ENCODE data around the gene COX19.
"Not testable (repeated sequence)": the region's sequence is repeated elsewhere in the genome, so short reads cannot be mapped to it uniquely, and the experiment has no call there.

Gene COX19

DNA sequence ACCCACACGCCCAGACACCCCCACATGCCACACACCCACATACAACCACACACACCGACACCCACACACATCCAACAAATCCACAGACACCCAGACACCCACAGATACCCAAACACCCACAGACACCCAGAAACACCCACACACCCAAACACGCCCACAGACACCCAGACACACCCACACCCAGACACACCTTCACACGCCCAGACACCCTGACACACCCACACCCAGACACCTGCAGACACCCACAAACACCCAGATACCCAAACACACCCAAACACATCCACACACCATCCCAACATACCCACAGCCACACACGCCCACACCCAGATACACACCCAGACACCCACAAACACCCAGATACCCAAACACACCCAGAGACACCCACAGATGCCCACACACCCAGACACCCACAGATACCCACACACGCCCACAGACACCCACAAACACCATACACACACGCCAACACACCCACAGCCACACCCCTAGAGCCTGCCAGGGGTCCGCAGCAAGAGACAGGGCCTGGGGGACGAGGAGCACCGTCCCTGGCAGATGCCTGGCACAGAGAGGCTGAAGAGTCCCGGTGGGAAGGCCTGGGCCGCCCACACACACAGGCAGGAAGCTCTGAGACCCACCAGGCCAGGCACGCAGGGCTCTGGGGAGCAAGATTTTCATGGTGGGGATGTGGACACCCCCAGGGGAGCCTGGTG lies 36.1 kb upstream of the COX19 start:
- DNase-seq, result no peak

DNA sequence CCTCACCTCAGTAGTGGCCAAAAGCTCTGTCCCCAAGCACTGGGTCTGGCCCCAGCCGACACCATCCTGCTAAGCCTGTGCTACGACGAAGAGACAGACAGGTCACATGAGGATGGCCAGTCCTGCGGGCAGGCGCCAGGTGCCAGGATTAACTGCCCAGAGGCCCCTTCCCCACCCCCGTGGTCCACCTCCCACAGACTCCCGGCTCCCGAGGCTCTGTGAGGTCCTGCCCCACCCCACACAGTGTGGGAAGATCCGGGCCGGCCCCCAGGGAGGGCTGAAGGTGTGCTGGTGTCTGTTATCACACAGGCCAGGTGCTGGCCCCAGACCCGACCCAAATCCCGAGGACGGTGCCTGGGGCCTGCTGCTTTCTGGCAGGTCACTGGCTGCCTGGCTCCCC lies 34.9 kb upstream of the COX19 start:
- no peak for DNase-seq

DNA sequence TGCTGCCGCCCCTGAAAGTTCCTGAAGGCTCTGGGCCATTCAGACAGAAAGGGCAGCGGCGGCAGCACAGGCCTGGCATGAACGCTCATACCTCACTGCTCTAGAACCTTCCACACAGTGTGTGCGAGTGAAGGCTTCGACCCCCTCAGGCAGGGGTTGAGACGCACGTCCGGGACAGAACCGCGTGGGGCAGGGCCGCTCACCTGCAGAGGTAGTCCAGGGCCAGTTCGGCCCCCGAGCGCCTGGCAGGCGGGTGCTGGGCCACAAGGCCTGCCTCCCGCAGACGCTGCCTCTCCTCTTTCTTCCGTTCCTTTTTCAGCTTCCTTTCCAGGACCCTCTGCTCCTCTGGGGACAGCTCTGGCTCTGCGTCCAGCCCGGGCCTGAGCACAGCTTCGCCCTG lies 34.4 kb upstream of the COX19 start:
- DNase-seq, result no peak

DNA sequence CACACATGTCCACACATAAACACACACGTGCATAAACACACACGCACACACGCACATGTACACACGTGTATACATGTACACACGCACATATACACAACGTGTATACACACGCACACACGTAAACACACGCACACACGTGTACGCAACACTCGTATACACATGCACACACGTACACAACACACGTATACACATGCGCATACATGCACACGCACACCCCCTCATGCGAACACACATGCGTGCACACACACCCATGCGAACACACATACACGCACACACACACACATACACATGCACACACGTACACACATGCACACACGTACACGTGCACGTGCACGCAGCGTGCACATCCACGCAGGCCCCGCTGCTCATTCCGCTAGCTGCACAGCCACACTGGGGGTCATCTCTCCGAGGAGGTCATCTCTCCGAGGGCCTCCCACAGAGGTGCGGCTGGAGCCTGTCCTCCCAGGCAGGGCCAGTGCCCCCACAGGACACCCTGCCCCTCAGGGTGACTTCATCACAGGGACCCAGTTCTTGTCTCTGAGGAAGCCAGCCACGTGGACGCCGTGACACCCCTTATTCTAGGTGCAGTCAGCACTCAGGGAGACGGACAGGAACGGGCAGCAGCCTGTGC lies 33.5 kb upstream of the COX19 start:
- no peak for DNase-seq

DNA sequence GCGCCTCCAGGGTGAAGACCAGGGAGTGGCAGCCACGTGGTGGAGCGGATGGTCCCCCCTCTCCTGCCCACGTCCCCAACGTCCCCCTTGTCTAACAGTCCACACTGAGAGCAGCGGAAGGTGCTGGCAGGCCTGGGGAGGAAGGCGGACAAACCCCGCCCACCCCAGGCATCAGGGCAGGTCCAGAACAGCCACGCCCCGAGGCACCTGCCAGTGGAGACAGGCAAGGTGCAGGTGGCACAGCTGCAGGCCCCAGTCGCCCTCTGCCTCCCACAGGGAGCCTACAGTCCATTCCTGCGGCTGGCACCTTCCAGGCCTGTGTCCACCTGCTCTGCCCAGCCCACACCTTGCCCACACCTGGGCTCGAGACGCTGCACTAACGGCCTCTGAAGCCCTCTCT lies 32.6 kb upstream of the COX19 start:
- no peak for DNase-seq

DNA sequence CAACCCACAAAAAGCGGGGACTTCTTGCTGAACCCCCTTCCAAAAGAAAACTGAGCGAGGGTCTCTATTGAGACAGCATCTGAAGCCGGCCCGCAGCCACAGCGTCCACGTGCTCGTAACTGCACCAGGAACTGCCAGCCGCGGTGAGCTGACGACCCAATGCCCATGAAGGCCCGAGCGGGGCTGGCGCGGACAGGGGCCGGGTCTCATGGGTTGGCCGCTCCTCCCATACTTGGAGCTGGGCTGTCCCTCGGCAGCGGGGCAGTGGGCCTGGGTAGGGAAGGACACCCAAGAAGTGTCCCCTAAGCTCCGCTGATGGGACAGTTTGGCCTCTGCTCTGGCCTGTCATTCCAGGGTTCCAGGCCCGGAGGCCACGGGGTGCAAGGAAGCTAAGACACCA lies 30.0 kb upstream of the COX19 start:
- no peak for DNase-seq

DNA sequence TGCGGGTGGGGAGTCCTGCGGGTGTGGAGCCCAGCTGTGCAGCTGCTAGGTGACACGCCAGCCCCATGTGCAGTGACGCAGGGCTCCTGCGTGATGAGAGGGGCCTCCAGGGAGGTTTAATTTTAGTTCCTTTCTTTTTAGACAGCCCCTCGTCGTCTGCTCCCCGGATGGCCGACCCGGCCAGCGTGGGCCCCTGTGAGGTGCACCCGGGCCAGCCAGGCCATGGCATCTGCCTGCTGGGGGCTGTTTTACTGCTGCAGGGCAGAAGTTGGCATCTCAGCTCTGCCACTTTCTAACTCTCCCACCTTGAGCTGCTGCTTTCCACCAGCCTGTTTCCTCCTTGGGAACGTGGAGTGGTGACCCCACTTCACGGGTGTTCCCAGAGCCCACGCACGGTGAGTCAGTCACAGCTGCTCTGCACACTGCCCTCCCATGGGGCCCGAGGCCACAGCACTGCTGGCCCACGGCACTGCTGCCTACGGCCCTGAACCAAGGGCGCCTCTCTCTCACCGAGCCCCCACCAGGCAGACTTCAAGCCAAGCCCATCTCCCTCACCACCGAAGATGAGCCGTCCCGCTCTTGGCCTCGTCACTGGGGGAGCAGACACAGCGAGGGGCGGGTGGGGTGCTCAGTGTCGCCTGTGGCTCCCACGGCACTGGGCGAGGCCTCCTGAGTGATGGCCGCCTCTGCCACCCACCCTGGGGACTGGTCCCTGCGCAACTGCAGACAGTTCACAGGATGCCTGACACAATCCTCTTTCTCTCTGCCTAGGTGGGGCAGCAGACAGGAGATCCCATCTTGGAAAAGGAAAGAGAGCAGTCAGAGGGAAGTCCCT lies 28.9 kb upstream of the COX19 start:
- no peak for DNase-seq

DNA sequence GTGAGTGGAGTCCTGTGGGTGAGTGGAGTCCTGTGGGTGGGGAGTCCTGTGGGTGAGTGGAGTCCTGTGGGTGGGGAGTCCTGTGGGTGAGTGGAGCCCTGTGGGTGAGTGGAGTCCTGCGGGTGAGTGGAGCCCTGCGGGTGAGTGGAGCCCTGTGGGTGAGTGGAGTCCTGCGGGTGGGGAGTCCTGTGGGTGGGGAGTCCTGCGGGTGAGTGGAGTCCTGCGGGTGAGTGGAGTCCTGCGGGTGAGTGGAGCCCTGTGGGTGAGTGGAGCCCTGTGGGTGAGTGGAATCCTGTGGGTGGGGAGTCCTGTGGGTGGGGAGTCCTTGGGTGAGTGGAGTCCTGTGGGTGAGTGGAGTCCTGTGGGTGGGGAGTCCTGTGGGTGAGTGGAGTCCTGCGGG lies 27.1 kb upstream of the COX19 start:
- not testable (repeated sequence) for DNase-seq

DNA sequence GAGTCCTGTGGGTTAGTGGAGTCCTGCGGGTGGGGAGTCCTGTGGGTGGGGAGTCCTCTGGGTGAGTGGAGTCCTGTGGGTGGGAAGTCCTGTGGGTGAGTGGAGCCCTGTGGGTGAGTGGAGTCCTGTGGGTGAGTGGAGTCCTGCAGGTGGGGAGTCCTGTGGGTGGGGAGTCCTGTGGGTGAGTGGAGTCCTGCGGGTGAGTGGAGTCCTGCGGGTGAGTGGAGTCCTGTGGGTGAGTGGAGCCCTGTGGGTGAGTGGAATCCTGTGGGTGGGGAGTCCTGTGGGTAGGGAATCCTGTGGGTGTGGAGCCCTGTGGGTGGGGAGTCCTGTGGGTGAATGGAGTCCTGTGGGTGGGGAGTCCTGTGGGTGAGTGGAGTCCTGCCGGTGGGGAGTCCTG lies 26.7 kb upstream of the COX19 start:
- not testable (repeated sequence) for DNase-seq

DNA sequence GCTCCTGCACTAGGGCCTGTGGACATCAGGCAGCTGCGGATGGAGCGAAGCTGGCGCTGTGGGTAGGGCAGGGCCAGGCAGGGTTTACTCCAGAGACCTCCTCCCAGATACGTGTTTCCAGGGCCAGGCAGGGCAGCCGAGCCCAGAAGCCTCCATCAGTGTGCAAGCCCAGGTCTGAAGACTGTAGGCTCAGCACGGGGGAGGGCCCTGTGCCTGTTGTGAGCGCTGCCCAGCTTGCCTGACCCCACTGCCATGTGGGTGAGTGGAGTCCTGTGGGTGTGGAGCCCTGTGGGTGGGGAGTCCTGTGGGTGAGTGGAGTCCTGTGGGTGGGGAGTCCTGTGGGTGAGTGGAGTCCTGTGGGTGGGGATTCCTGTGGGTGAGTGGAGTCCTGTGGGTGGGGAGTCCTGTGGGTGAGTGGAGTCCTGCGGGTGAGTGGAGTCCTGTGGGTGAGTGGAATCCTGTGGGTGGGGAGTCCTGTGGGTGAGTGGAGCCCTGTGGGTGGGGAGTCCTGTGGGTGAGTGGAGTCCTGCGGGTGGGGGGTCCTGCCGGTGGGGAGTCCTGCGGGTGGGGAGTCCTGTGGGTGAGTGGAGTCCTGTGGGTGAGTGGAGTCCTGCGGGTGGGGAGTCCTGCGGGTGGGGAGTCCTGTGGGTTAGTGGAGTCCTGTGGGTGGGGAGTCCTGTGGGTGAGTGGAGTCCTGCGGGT lies 25.9 kb upstream of the COX19 start:
- not testable (repeated sequence) for DNase-seq

DNA sequence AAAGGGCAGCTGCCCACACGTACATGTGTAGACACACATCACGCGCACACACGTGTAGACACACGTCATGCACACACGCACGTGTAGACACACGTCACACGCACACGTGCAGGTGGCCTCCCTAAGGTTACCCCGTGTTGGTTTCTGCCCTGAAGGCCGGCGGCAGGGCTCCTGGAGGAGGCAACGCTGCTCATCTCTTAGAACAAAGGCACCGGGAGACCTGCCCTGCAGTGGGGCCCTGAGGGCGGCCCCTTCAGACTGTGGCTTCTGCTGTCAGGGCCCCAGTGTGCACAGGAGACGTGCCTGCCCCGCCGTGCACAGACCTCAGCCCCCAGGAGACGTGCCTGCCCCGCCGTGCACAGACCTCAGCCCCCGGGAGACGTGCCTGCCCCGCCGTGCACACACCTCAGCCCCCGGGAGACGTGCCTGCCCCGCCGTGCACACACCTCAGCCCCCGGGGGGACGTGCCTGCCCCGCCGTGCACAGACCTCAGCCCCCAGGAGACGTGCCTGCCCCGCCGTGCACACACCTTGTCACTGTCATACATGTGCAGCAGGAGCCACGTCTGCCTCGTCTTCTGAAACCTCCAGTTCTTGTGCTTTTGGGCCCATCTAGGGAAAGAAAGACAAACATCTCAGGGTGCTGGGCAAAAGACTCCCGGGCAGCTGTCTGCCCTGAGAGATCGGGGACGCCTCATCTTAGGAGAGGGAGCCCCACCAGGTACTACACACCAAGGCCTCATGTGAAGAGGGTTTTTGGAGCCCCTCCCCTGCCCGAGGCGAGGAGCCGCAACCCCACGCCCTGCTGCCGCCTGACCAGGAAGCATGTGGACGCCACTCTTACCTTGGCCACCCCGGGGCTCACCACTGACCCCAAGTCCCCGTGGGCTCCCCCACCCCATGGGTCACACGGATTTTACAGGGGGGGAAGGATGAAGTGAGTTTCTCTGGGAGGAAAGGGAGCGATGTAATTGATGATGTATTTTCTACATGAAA lies 24.9 kb upstream of the COX19 start:
- DNase-seq, result no peak

DNA sequence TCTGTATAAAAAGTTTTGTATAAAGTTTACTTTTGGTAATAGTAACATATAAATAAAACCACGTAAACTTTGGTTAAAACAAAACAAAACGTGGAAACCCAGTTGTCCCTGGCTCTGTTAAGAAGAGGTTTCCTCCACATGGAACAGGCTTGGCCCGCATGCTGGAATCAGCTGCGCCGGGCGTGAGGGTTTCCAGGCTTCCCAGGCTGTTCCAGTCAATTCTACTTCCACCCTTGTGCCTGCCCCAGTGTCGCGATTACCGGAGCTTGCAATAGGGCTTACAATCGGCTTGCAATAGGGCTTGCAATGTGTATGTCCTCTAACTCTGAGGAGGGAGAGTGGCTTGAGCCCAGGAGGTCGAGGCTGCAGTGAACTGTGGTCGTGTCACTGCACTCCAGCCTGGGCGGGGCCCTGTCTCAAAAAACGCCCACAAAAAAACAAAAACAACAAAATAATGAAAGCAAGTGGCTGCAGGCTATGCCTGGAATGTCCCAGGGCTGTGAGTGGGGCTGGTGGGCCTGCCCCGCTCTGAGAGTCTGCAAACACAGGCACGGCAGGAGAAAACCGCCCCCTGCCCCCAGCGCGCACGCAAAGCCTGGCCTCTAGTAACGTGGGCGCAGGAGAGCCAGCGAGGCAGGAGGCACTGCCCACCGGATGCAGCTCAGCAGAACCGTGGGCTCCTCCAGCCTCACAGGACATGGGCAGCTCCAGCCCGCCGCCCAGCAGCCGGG lies 24.0 kb upstream of the COX19 start:
- no peak for DNase-seq

DNA sequence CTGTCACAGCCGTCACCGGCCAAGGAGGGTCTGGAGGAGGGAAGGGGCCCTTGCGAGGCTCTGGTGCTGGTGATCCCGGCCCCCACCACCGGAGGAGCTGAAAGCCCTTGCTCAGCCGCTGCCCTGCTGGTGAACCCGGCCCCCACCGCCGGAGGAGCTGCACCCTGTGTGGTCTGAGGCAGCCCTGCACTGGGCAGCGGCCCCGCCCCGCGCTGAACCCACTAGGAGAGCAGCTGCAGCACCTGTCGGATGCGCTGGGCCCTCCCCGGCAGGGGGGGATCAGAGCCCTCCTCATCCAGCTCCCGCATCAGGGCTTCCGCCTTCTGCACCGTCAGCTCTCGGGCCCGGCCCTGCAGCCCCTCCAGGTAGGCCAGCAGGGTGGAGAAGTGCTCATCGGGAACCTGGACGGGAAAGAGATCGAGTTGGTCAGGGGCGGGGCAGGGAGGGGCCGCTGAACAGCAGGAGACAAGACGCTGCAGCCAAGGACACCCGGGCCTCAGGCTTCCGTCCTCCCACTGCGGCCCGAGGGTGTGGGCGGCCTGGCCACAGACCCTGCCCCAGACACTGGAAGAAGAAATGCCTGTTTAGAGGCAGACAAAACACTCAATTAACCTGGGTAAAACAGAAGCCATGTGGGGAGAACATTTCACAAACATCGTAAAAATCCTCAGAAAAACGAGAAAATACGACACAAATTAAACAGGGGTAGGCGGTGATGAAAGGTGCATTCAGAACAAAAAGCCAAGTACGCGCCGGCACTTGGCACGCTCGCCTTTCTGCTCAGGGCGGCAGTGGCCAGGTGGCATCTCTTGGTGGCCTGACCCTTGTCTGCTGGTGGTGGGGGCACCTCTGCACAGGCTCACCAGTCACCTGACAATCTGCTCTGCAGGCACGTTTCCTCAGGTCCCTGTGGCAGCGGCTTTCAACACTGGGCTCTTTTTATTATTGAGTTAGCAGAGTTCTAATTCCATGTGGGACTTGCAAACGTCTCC lies 22.4 kb upstream of the COX19 start:
- no peak for DNase-seq

DNA sequence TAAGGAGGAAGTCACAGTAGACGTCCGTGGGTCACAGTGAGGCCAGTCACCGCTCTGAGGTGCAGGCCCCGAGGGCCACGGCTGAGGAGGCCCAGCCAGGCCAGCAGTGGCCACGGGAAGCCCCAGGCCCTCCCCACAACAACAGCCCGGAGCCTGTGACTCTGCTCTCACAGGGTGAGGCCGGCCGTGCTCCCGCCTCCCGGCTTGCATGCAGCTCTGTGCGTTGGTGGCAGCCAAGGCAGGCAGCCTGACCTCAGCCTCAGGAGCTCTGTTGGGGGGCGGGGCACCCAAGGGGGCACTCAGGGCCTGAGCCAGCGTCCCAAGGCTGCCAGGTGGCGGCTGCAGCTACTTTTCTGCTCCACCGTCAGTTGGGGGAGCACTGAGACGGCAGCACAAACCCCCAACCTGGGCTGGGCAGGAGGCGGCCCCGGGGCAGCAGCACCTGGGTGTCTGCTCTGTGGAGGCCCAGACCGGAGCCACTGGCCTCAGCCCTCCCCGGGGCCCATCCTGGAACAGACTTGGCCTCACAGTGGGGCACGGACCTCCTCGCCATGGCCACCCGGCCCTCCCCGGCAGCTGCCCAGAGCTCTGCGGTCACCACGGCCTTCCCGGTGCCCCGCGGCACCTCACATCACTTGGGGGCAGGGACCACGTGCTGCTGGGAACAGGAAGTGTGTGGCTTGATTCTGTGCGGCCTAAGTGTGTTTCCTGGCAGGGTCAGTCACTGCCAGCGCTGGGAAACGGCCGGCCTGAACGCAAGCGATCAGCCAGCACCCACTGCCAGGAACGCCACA lies 20.9 kb upstream of the COX19 start:
- DNase-seq, result no peak

DNA sequence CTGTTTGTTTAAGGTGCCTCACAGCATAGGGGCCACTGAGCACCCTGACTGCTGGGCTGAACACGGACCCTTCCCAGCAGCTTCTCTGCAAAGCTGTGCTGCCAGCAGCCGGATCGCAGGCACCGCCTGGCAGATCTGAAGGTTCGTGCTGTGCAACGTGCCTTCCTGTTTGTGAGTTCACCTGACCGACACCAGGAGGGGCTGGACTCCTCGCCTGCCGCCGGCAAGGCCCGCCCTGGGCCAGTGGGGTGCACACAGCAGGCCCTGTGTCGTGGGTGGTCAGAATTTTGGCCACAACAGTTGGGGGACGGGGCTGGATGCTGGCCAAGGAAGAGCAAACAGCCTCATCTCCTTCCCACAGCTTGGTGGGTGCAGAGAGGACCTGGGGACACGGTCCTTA lies 20.2 kb upstream of the COX19 start:
- DNase-seq, result no peak

DNA sequence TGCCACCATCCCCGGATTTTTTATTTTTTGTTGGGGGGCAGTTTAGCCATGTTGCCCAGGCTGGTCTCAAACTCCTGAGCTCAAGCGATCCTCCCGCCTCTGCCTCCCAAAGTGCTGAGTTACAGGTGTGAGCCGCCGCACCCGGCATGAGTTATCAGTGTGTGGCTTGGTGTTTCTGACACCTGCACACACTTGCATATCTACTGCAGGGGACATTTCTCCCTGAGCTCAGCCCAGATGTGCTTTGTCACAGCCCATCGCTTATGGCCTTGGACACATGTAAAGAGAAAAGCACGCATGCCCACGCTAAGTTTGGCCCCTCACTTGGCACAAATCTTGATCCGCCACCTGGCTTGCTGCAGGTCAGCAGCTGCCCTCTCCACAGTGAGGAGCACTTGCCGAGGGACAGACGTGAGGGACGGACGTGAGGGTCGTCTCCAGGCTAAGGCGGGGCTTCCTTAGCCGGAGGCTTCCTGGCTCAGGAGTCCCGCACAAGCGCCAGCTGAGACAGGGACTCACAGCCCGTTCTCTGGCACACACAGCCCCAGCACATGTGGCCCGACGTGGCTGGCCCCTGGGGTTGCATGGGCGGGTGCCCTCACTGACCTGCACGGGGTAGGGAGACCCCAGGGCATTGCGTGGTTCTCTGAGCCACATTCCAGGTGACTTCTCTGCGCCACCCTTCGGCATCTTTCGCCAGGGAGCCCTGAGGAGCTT lies 19.4 kb upstream of the COX19 start:
- DNase-seq, result no peak

Data from anterior cingulate cortex (tissue), 58 donors.